H4 (cell line): ENCODE data around the gene SC5D. TPM values are rescaled to one million over a fixed set of nuclear protein-coding genes. Genes with fewer than 3 reads are reported as not detected.

Experiments
- DNase-seq: peaks from one replicate; pipeline ENCODE4 v3.0.0-alpha.2; 2015; ENCODE audit warnings: low spot score
- total RNA-seq: library from RNA; depleted of rRNA; stranded (reverse); fragments of >200 nt; shearing (Covaris generic); gene quantifications from 2 replicates; pipeline ENCODE4 v1.2.3, GENCODE V29; 2014

The SC5D gene
- total RNA-seq, 1 experiment from 2014 or later, result 46.9 TPM

- no peak for DNase-seq
These were observed 576 bp upstream of the SC5D start for GRCh38 chr11:121291896-121292494.

DNA sequence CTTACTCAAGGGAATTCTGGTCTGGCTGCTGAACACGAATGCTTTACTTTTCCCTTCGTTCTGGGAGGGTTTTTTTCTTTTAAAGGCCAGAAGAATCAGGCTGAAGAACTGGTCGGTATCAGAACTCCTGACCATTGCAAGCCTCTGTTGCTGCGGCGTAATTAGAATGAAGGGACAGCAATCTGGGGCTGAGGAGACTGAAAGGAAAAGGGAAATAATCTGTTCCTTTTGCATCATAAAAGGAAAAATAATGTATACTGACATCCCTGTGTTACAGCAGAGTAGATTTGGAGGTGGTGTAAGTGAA is 670 bp downstream of the SC5D start:
- no peak for DNase-seq

DNA sequence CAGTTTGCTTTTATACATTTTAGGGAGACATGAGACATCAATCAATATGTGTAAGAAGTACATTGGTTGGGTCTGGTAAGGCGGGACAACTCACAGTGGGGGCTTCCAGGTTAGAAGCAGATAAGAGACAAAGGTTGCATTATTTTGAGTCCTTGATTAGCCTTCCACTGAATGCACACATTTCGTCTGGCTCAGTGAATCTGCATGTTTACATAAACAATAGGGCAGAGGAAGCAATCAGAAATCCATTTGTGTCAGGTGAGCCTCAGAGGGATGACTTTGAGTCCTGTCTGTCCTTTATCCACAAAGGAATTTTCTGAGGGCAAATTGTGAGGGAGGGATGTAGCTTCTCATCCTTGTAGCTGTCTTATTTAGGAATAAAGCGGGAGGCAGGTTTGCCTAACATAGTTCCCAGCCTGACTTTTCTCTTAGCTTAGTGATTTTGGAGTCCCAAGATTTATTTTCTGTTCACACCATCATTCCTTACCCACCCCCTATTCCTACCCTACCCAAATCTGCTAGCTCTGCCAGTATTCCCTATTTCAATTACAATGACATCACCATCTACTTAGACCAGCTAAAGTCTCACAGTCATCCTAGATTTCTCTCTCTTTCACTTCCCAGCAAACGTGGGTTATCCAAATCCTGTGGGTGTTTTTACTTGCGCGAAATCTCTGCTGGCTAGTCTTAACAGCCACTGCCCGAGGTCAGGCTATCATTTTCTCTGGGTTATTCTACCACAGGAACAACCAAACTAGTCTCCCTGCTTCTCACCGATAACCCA is 2.9 kb downstream of the SC5D start:
- DNase-seq, result no peak

DNA sequence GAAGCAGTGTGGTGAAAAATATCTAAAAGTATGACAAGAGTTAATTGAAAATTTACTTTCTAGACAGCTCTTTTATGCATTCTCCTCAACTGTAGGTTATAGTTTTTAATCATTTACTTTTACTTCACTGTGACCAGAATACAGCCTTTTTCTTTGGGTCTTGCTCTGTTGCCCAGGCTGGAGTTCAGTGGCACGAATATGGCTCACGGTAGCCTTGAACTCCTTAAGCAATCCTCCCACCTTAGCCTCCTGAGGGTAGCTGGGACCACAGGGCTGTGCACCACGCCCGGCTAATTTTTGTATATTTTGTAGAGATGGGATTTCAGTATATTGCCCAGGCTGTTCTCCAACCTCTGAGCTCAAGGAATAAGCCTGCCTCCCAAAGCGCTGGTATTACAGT is 5.3 kb downstream of the SC5D start:
- DNase-seq, result no peak

DNA sequence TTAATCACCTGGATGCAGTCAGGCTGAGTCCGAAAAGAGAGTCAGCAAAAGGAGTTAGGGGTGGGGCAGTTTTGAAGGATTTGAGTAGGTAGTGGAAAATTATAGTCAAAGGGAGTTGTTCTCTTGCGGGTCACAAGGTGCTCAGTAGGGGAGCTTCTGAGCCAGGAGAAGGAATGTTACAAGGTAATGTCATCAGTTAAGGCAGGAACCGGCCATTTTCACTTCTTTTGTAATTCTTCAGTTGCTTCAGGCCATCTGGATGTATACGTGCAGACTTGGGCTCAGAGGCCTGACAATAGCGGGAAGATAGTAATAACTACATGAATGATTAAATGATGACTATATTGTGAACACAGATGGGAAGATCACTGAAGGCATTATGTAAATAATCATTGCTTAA is 6.2 kb downstream of the SC5D start:
- DNase-seq, result no peak

DNA sequence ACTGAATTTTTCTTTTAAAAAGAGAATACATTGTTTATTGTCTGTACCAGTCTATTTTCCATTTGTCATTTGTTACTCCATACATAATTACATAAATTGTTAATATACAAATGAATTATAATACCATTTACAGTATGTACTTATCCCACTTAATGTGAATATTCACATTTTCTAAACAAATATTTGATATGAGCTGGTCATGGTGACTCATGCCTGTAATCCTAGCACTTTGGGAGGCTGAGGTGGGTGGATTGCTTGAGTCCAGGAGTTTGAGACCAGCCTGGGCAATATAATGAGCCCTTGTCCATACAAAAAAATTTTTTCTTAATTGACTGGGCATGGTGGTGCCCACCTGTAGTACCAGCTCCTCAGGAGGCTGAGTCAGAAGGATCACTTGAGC is 6.8 kb downstream of the SC5D start:
- DNase-seq, result no peak

- DNase-seq, result no peak
These were observed 7.9 kb downstream of the SC5D start for GRCh38 chr11:121300313-121300971.

GRCh38 chr11:121300972-121301699 is 8.6 kb downstream of the SC5D start:
- no peak for DNase-seq

- DNase-seq, result no peak
These were observed 12.2 kb downstream of the SC5D start for GRCh38 chr11:121304759-121305158.

GRCh38 chr11:121308816-121309215 is 16.2 kb downstream of the SC5D start:
- DNase-seq, result no peak

- no peak for DNase-seq
These were observed 17.1 kb downstream of the SC5D start for GRCh38 chr11:121309688-121310087.

DNA sequence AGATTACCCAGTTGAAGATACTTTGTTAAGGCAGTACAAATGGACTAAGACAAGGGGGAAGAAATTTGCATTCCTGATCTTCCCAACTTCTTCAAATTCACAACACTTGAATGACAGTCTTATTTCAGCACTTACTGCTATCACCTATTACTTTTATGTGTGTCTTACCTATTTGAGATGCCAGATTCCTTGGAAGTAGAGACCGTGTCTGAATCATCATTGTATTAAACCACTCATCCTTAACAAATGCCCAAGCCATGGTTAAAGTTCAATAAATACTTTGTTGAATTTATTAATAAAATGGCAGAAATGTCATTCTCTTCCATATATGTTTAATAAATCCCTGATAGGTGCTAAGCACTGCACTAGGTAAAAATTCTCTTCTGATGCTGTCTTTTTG is 18.3 kb downstream of the SC5D start:
- DNase-seq, result no peak

GRCh38 chr11:121311373-121311772 is 18.8 kb downstream of the SC5D start:
- no peak for DNase-seq

DNA sequence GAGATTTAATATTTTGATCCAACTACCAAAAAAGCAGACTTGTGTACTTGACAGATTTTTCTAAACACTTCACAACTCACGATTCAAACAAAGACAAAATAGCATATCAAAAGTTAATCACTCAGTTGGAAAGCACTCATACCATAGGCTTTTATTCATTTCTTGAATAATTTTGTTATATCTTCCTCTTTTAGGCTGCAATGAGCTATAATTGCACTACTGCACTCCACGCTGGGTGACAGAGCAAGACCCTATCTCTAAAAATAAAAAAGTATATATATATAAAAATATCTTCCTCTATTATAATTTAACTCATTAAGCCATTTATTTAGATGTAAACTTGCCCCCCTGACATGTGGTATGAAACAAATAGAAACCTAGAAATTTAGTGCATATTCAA is 19.9 kb downstream of the SC5D start:
- no peak for DNase-seq

GRCh38 chr11:121318848-121319834 is 26.6 kb downstream of the SC5D start:
- DNase-seq, result peak; percentile 53

DNA sequence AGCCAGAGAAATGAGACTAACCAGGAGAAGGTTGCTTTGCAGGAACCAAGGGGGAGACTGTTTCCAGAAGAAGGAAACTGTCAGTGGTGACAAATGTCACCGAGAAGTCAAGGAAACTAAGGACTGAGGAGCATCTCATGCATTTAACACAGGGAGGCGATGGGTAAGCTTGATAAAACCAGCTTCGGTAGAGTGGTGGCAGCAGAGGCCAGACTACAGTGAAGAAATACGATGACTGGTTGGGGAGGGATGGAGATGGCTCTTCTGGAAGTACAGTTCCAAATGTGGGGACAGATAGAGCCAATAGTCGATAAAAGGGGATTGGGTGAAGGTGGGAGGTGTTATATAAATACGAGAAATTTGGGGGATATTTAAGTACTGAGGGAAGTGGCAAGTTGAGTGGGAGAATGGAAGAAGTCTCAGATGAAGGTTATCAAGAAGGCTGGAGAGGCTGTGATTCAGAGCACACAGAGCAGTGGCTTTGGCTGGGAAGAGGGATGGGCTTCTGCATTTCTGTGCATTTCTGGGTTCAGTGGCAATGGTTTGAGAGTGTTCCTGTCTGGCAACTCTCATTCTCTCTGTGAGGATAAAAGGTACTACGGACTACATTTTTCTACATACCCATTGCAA is 29.2 kb downstream of the SC5D start:
- peak; percentile 12 for DNase-seq

DNA sequence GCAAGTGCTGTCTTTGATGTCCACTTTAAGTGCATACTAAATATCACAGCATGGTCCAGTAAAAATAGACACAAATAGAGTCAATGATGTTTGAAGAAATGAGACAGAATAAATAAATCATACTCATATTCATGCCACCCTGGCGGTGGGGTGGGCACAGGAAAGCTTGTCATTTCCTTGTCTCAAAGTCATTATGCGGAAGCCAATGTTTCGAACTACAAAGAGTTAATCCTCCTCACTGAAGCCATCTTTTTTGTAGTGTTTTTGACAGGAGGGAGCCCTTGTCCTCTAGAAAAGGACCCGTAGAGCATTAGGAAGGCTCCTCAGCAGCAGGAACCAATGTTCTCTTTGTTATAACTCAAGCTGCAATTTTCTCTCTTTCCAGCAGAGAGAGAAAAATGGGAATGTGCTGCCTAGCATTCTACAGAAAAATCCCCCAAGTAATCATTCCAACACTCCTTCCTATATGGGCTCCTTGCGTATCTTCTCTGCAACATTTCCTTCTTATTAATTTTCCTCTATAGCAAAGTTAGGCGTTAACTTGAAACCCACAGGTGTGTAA is 30.6 kb downstream of the SC5D start:
- DNase-seq, result no peak

GRCh38 chr11:121326230-121326629 is 33.7 kb downstream of the SC5D start:
- DNase-seq, result no peak

GRCh38 chr11:121327553-121327952 is 35.0 kb downstream of the SC5D start:
- no peak for DNase-seq

GRCh38 chr11:121328176-121328966 is 35.8 kb downstream of the SC5D start:
- no peak for DNase-seq
